ENCODE measurements around the gene EP400.
"Not testable (repeated sequence)": the region's sequence is repeated elsewhere in the genome, so short reads cannot be mapped to it uniquely, and the experiment has no call there.

EP400 gene

GRCh38 chr12:131983026-131983425 lies 33.3 kb downstream of the EP400 start:
- no peak overlapping the region for H3K4me3 ChIP-seq (ENCODE audit: low read depth, low read length)
- TF ChIP-seq CTCF (IDR thresholded peaks at IDR 0.05; ENCODE audit: low read depth, low read length) = no peak

GRCh38 chr12:131983554-131983953 lies 33.8 kb downstream of the EP400 start:
- no peak for TF ChIP-seq CTCF (IDR thresholded peaks at IDR 0.05; ENCODE audit: low read depth, low read length)
- no peak overlapping the region for H3K4me3 ChIP-seq (ENCODE audit: low read depth, low read length)

GRCh38 chr12:131984334-131984733 lies 34.6 kb downstream of the EP400 start:
- no peak for TF ChIP-seq CTCF (IDR thresholded peaks at IDR 0.05; ENCODE audit: low read depth, low read length)
- H3K4me3 ChIP-seq (ENCODE audit: low read depth, low read length) = no peak overlapping the region

GRCh38 chr12:131985510-131985875 lies 35.8 kb downstream of the EP400 start:
- not testable (repeated sequence) for H3K4me3 ChIP-seq (ENCODE audit: low read depth, low read length)

GRCh38 chr12:131986361-131986760 lies 36.6 kb downstream of the EP400 start:
- H3K4me3 ChIP-seq (ENCODE audit: low read depth, low read length) = no peak overlapping the region
- TF ChIP-seq CTCF (IDR thresholded peaks at IDR 0.05; ENCODE audit: low read depth, low read length) = no peak

GRCh38 chr12:131986910-131987309 lies 37.2 kb downstream of the EP400 start:
- no peak overlapping the region for H3K4me3 ChIP-seq (ENCODE audit: low read depth, low read length)
- TF ChIP-seq CTCF (IDR thresholded peaks at IDR 0.05; ENCODE audit: low read depth, low read length) = no peak

GRCh38 chr12:131987552-131987951 lies 37.8 kb downstream of the EP400 start:
- TF ChIP-seq CTCF (IDR thresholded peaks at IDR 0.05; ENCODE audit: low read depth, low read length) = no peak
- no peak overlapping the region for H3K4me3 ChIP-seq (ENCODE audit: low read depth, low read length)

GRCh38 chr12:131988054-131988796 lies 38.5 kb downstream of the EP400 start:
- H3K4me3 ChIP-seq (ENCODE audit: low read depth, low read length) = no peak overlapping the region
- TF ChIP-seq CTCF (IDR thresholded peaks at IDR 0.05; ENCODE audit: low read depth, low read length) = no peak

Data from WI38 (cell line).